Measurements from ENCODE around the gene PGK2. TPM values are rescaled to one million over a fixed set of nuclear protein-coding genes. Genes with fewer than 3 reads are reported as not detected.

PGK2 gene
- total and polyA plus RNA-seq, 8 donors: not detected

DNA sequence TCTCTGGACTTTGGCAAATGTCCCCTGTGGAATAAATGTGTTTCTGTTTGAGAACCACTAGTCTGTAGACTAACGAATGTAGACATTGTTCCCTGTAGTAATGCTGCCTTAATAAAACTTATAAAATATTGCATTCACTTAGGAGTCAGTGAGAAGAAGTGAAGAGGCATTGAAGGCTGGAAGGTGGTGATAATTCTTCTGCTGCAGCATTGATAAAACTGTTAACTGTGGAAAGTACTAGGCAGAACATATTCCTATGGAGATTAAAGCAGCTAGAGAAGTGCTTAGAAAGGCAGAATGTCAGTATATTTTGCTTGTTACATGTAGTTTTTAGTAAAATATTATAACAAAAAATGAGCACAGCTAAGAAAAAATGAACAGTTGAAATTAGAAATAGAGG is 4.8 kb downstream of the PGK2 start:
- DNase-seq: no peak
- no peaks in the 10 kb centered on the region for H3K36me3 ChIP-seq
- no peaks in the 10 kb centered on the region for H3K4me1 ChIP-seq
- no peak overlapping the region for H3K27ac ChIP-seq
- intact Hi-C loops (cut with DNase I; ENCODE audit: low total_unique reads): no loop called here
- H3K9me3 ChIP-seq: no peaks in the 10 kb centered on the region
- TF ChIP-seq POLR2A (IDR thresholded peaks at IDR 0.05): no peak
- TF ChIP-seq CTCF (IDR thresholded peaks at IDR 0.05): no peak
- H3K27me3 ChIP-seq: no peaks in the 10 kb centered on the region
- no peak overlapping the region for H3K4me3 ChIP-seq
- 60 to 89% (median 77%) methylated on average over 1 of the region's 1 CpG for WGBS, 5 donors

- TF ChIP-seq EP300 (IDR thresholded peaks at IDR 0.05): no peak
- TF ChIP-seq CTCF (IDR thresholded peaks at IDR 0.05): no peak
- TF ChIP-seq POLR2A (IDR thresholded peaks at IDR 0.05): no peak
- no peak for TF ChIP-seq POLR2AphosphoS5 (IDR thresholded peaks at IDR 0.05)
- H3K4me1 ChIP-seq: no peaks in the 10 kb centered on the region
- H3K9me3 ChIP-seq: no peaks in the 10 kb centered on the region
- 21 to 50% (median 35%) methylated on average over 1 of the region's 1 CpG for WGBS, 5 donors
- no peak overlapping the region for H3K4me3 ChIP-seq
- DNase-seq: no peak
- no peak overlapping the region for H3K27ac ChIP-seq
- no peaks in the 10 kb centered on the region for H3K27me3 ChIP-seq
- no peaks in the 10 kb centered on the region for H3K36me3 ChIP-seq
- intact Hi-C loops (cut with DNase I; ENCODE audit: low total_unique reads): no loop called here
Measured at GRCh38 chr6:49776444-49776843, 10.6 kb downstream of the PGK2 start.

GRCh38 chr6:49775043-49775442 is 12.0 kb downstream of the PGK2 start:
- no peak for TF ChIP-seq POLR2AphosphoS5 (IDR thresholded peaks at IDR 0.05)
- TF ChIP-seq EP300 (IDR thresholded peaks at IDR 0.05): no peak
- no peak for TF ChIP-seq CTCF (IDR thresholded peaks at IDR 0.05)
- no peak for TF ChIP-seq POLR2A (IDR thresholded peaks at IDR 0.05)
- Histone ChIP-seq H3K4me1 (no peaks in the 10 kb centered on the region), H3K27me3 (no peaks in the 10 kb centered on the region), H3K4me3 (no peak overlapping the region), H3K36me3 (no peaks in the 10 kb centered on the region), H3K27ac (no peak overlapping the region), H3K9me3 (no peaks in the 10 kb centered on the region)
- DNase-seq: no peak
- intact Hi-C loops (cut with DNase I; ENCODE audit: low total_unique reads): no loop called here

- Histone ChIP-seq H3K27ac (no peak overlapping the region), H3K4me3 (no peak overlapping the region), H3K9me3 (no peaks in the 10 kb centered on the region), H3K36me3 (no peaks in the 10 kb centered on the region), H3K27me3 (no peaks in the 10 kb centered on the region), H3K4me1 (no peaks in the 10 kb centered on the region)
- DNase-seq: no peak
- WGBS, 5 donors: 54 to 71% (median 65%) methylated on average over 5 of the region's 5 CpGs
- intact Hi-C loops (cut with DNase I; ENCODE audit: low total_unique reads): no loop called here
- no peak for TF ChIP-seq EP300 (IDR thresholded peaks at IDR 0.05)
- TF ChIP-seq POLR2AphosphoS5 (IDR thresholded peaks at IDR 0.05): no peak
- no peak for TF ChIP-seq CTCF (IDR thresholded peaks at IDR 0.05)
- TF ChIP-seq POLR2A (IDR thresholded peaks at IDR 0.05): no peak
Measured at GRCh38 chr6:49772285-49772684, 14.8 kb downstream of the PGK2 start.

DNA sequence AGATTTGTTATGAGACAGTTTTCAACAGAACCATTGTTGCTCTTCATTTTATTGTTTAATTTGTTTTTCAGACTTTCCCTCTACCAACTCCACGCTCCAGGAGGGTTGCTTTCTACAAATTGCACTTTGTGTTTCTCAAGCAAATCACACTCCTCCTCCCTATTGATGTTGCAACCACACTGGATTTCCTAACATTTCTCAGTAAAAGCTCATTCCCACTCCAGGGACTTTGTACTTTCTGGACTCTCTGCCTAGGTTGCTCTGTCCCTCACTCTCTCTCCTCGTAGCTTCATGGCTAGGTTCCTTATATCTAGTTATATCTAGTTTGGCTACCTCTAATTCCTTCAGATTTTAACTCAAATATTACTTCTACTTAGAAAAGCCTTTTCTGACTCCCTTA is 20.3 kb downstream of the PGK2 start:
- WGBS, 5 donors: 64 to 90% (median 81%) methylated on average over 2 of the region's 2 CpGs
- Histone ChIP-seq H3K27ac (no peak overlapping the region), H3K4me3 (no peak overlapping the region), H3K4me1 (no peaks in the 10 kb centered on the region), H3K27me3 (no peaks in the 10 kb centered on the region), H3K36me3 (no peaks in the 10 kb centered on the region), H3K9me3 (no peaks in the 10 kb centered on the region)
- intact Hi-C loops (cut with DNase I; ENCODE audit: low total_unique reads): no loop called here
- no peak for DNase-seq
- TF ChIP-seq EP300 (IDR thresholded peaks at IDR 0.05) (no peak), POLR2A (IDR thresholded peaks at IDR 0.05) (no peak), POLR2AphosphoS5 (IDR thresholded peaks at IDR 0.05) (no peak), CTCF (IDR thresholded peaks at IDR 0.05) (no peak)

Measured in stomach (tissue), 9 donors.